Thyroid gland (tissue), 4 donors: ENCODE data around the gene FEM1A. TPM values are rescaled to one million over a fixed set of nuclear protein-coding genes. Genes with fewer than 3 reads are reported as not detected.
"Not testable (repeated sequence)": the region's sequence is repeated elsewhere in the genome, so short reads cannot be mapped to it uniquely, and the experiment has no call there.

Source experiments
- DNase-seq, 2 donors: peaks; one replicate each; pipeline ENCODE4 v3.0.0-alpha.2; 2019
- H3K27ac ChIP-seq, 3 donors: fragments of 200-600 bp; sonication (generic); 1 replicate in 2 of 3; 2 replicates in 1 of 3; pipeline ENCODE4 v1.5.1; 2016 to 2019; ENCODE audit warnings: mild to moderate bottlenecking in 1 of 3, moderate library complexity in 1 of 3
- H3K27me3 ChIP-seq: fragments of 200-600 bp; sonication (generic); one replicate; pipeline ENCODE4 v1.5.1; 2019
- H3K36me3 ChIP-seq, 2 donors: fragments of 200-600 bp; sonication (generic); one replicate each; pipeline ENCODE4 v1.5.1; 2016 to 2019
- H3K4me1 ChIP-seq, 2 donors: fragments of 200-600 bp; sonication (generic); one replicate each; pipeline ENCODE4 v1.5.1; 2017 to 2019
- H3K4me3 ChIP-seq, 3 donors: fragments of 200-600 bp; sonication (generic); replicated peaks in 1 of 3; 1 replicate in 2 of 3; 2 replicates in 1 of 3; pipeline ENCODE4 v1.5.1; 2016; ENCODE audit warnings: mild to moderate bottlenecking in 1 of 3
- H3K9me3 ChIP-seq: fragments of 200-600 bp; sonication (generic); one replicate; pipeline ENCODE4 v1.5.1; 2017
- POLR2A ChIP-seq, 2 donors: fragments of 450-650 bp; IDR thresholded peaks; one replicate each; pipeline ENCODE4 v1.6.1; 2017; ENCODE audit warnings: antibody characterized with exemption in 2 of 2, mild to moderate bottlenecking in 2 of 2, moderate library complexity in 1 of 2
- WGBS, 2 donors: methylation state at CpG; one replicate each; pipeline ENCODE4 v1.1.5; 2017; 5-methylcytosine and 5-hydroxymethylcytosine counted together
- intact Hi-C: fragments of 100-400 bp; cut with DNase I; formaldehyde crosslinking; loops from one replicate; pipeline ENCODE4 v1.15.1; 2023
- total RNA-seq, 4 donors: library from RNA; depleted of rRNA; stranded (reverse); fragments of >200 nt; gene quantifications; one replicate each; pipeline ENCODE4 v1.2.3, GENCODE V29; 2016
- TF ChIP-seq, protein P1 (sequence below), 6 experiments: fragments of 200-600 bp in 3 of 6; fragments of 450-650 bp in 3 of 6; sonication (generic) in 3 of 6; IDR thresholded peaks; one replicate each; pipeline ENCODE4 v1.5.1; 2016 to 2019; ENCODE audit warnings: antibody characterized with exemption in 6 of 6, mild to moderate bottlenecking in 2 of 6, inconsistent platforms in 1 of 6, moderate library complexity in 1 of 6

The FEM1A gene
- total RNA-seq, 4 donors from 2014 or later: 11.3 to 21.0 (median 15.8) TPM

DNA sequence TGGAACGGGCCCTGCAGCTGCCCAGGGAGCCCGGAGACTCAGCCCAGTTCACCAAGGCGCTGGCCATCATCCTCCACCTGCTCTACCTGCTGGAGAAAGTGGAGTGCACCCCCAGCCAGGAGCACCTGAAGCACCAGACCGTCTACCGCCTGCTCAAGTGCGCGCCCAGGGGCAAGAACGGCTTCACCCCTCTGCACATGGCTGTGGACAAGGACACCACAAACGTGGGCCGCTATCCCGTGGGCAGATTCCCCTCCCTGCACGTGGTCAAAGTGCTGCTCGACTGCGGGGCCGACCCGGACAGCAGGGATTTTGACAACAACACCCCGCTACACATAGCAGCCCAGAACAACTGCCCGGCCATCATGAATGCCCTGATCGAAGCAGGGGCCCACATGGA is 1.7 kb downstream of the FEM1A start:
- not testable (repeated sequence) for H3K27me3 ChIP-seq, DNase-seq, H3K27ac ChIP-seq, H3K9me3 ChIP-seq, H3K4me3 ChIP-seq
- peaks cover 16 to 23% of the 10 kb centered on the region in 2 donors for H3K36me3 ChIP-seq
- 91 to 93% methylated on average over 15 to 17 of the region's 19 CpGs for WGBS, 2 donors
- intact Hi-C loops: loop anchor here (5.0 kb wide), 1 partner anchor 71 kb away; the partner anchor contains the start of gene DPP9
- peaks cover 14 to 17% of the 10 kb centered on the region in 2 donors for H3K4me1 ChIP-seq

DNA sequence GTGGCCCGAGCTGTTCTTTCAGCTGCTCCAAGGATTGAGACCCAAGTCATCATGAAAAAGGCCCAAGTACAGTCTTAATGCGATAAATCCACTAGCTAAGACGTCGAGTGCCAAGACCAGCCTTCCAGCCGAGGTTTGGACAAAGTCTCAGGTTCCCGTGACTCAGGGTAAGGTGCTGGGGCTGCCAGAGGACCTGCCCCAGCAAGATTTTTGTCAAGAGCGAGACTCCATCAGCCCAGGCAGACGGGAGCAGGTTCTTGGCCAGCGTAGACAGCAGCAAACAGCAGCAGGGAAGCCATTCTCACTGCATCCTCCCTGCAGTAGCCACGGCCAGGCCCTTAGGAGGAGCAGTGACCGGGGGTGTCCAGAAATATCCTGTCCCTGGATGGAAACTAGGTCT is 3.4 kb downstream of the FEM1A start:
- intact Hi-C loops: loop anchor here (5.0 kb wide), 1 partner anchor 73 kb away; the partner anchor contains the start of gene DPP9
- Histone ChIP-seq H3K4me3 (no peak overlapping the region), H3K27me3 (no peaks in the 10 kb centered on the region), H3K4me1 (peaks cover 14 to 17% of the 10 kb centered on the region in 2 donors), H3K27ac (no peak overlapping the region), H3K9me3 (no peaks in the 10 kb centered on the region), H3K36me3 (peaks cover 16 to 23% of the 10 kb centered on the region in 2 donors)
- no peak for DNase-seq
- 90% methylated on average over 7 to 10 of the region's 11 CpGs for WGBS, 2 donors
- TF ChIP-seq, protein P1, sequence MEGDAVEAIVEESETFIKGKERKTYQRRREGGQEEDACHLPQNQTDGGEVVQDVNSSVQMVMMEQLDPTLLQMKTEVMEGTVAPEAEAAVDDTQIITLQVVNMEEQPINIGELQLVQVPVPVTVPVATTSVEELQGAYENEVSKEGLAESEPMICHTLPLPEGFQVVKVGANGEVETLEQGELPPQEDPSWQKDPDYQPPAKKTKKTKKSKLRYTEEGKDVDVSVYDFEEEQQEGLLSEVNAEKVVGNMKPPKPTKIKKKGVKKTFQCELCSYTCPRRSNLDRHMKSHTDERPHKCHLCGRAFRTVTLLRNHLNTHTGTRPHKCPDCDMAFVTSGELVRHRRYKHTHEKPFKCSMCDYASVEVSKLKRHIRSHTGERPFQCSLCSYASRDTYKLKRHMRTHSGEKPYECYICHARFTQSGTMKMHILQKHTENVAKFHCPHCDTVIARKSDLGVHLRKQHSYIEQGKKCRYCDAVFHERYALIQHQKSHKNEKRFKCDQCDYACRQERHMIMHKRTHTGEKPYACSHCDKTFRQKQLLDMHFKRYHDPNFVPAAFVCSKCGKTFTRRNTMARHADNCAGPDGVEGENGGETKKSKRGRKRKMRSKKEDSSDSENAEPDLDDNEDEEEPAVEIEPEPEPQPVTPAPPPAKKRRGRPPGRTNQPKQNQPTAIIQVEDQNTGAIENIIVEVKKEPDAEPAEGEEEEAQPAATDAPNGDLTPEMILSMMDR (IDR thresholded peaks at IDR 0.05): no peak
- TF ChIP-seq POLR2A (IDR thresholded peaks at IDR 0.05): no peak

DNA sequence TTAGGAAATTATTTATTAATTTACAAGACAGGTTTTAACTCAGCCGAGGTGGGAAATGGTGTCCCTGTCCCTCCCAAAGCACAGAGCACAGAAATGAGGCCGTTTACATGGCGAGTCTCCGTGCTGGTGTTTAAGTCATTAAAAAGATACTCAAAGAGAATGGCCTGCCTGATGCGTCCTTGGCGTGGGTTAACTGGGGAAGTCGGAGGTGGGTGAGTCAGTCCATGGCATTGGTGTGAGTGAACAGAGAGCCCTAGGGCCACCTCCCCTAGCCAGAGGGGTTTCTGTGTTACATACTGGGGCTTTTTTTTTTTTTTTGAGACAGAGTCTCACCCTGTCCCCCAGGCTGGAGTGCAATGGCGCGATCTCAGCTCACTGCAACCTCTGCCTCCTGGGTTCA is 3.9 kb downstream of the FEM1A start:
- intact Hi-C loops: no loop called here
- Histone ChIP-seq H3K4me1 (peaks cover 14 to 17% of the 10 kb centered on the region in 2 donors), H3K36me3 (peaks cover 16 to 23% of the 10 kb centered on the region in 2 donors), H3K4me3 (no peak overlapping the region), H3K9me3 (no peaks in the 10 kb centered on the region), H3K27ac (no peak overlapping the region), H3K27me3 (no peaks in the 10 kb centered on the region)
- WGBS, 2 donors: 84 to 91% methylated on average over 9 of the region's 9 CpGs
- DNase-seq: no peak
- TF ChIP-seq, protein P1 (IDR thresholded peaks at IDR 0.05): no peak
- no peak for TF ChIP-seq POLR2A (IDR thresholded peaks at IDR 0.05)

DNA sequence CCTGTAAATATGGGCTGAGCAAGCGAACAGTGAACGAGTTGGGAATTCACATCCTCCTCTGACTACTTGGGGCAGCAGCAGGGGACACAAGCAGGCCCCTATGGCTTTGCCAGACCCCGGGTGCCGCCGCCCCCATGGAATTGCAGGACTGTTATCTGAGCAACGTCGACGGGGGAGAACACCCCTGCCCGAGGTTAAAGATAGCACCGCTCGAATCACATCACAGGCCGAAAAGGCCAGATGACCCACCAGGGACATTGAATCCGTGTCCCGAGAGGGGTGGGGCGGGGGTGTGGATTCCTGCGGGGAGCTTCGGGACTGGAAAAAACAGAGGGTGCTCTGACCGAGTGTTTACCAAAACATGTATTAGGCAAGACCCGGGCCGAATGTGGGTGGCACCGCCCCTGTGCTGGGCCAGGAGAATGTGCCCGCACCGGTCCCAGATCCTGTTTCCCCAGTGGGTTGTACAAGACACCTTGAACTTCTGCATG is 9.1 kb downstream of the FEM1A start:
- Histone ChIP-seq H3K36me3 (peaks cover 0 to 3% of the 10 kb centered on the region in 2 donors), H3K4me1 (no peaks in the 10 kb centered on the region), H3K27ac (no peak overlapping the region), H3K4me3 (no peak overlapping the region), H3K27me3 (no peaks in the 10 kb centered on the region), H3K9me3 (no peaks in the 10 kb centered on the region)
- TF ChIP-seq POLR2A (IDR thresholded peaks at IDR 0.05): no peak
- TF ChIP-seq, protein P1 (IDR thresholded peaks at IDR 0.05): no peak
- no peak for DNase-seq
- intact Hi-C loops: no loop called here
- WGBS, 2 donors: 66 to 67% methylated on average over 21 to 22 of the region's 23 CpGs

DNA sequence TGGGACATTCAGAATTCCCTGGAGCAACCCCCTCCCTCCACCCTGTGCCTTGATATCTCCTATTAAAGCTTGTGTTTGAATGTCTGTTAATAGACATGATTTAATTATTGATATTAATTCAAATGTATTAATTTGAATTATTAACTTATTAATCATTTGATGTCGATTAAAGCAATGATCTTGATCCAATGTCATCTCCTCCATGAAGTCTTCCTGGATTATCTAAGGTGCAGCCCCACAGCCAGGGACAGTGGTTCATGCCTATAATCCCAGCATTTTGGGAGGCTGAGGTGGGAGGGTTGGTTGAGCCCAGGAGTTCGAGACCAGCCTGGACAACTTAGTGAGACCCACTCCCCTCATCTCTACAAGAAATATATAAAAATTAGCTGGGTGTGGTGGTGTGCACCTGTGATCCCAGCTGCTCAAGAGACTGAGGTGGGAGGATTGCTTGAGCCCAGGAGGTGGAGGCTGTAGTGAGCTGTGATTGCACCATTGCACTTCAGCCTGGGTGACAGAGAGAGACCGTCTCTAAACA is 9.6 kb downstream of the FEM1A start:
- no peak overlapping the region for H3K4me3 ChIP-seq
- H3K27me3 ChIP-seq: no peaks in the 10 kb centered on the region
- H3K36me3 ChIP-seq: peaks cover 0 to 3% of the 10 kb centered on the region in 2 donors
- H3K4me1 ChIP-seq: no peaks in the 10 kb centered on the region
- DNase-seq: no peak
- no peak for TF ChIP-seq POLR2A (IDR thresholded peaks at IDR 0.05)
- TF ChIP-seq, protein P1 (IDR thresholded peaks at IDR 0.05): no peak
- WGBS, 2 donors: 88 to 93% methylated on average over 3 of the region's 3 CpGs
- no peak overlapping the region for H3K27ac ChIP-seq
- H3K9me3 ChIP-seq: no peaks in the 10 kb centered on the region
- intact Hi-C loops: no loop called here
